ENCODE results near the gene NT5M. TPM values are rescaled to one million over a fixed set of nuclear protein-coding genes. Genes with fewer than 3 reads are reported as not detected.

Gene NT5M
- total RNA-seq, 3 donors from 2014 or later, result 1.7 to 4.5 (median 2.2) TPM

DNA sequence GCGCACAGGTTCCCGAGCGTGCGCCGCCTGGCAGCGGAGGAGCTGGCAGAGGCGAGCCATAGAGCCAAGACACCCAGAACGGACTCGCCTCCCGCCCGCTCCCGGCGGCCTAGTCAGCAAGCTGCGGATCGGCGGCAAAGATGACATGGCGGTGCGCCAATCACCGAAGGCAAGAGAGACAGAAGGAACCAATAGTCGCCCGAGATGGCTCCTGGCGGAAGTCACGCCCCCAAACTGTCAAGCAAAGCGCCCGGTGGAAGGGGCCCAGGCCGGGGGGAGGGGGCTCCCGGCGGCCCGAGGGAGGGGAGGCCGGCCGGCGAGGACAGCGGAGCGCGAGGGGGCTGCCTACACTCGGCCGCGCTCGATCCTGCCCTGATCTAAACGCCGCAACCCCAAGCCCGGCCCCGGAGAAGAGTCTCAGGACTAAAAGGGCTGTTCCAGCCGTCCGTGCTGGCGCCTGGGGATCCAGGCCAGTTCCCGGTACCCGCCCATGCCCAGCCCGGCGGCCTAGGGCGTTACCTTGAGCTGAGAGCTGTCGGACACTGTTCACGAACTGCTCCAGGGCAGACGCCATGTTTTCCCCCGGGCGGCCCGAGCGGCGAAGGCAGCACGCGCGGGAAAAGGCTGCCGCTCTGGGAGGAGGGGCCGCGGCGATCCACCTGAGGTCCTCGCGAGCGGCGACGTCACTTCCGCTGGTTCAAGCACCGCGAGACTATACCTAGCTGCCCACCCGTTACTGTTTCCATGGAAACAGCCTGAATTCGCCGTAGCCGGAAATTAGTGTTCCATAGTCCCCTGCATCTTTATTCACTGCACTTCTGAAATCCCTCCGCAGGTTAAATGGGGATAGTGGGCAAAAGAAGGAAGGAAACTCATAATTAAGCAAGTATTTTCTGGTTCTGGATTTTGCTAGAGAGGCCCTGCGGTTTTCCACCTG, 22.3 kb upstream of the NT5M start, which contains the start of gene COPS3:
Gene COPS3, minus strand, starts transcription at position 634 of the 937 bp plus-strand sequence. Its CDS starts 60 bp downstream, at position 574.
- ATAC-seq, result peak; percentile 97
- peaks cover 4% of the 10 kb centered on the region for H3K36me3 ChIP-seq (ENCODE audit: low read depth)
- TF ChIP-seq, protein P1, sequence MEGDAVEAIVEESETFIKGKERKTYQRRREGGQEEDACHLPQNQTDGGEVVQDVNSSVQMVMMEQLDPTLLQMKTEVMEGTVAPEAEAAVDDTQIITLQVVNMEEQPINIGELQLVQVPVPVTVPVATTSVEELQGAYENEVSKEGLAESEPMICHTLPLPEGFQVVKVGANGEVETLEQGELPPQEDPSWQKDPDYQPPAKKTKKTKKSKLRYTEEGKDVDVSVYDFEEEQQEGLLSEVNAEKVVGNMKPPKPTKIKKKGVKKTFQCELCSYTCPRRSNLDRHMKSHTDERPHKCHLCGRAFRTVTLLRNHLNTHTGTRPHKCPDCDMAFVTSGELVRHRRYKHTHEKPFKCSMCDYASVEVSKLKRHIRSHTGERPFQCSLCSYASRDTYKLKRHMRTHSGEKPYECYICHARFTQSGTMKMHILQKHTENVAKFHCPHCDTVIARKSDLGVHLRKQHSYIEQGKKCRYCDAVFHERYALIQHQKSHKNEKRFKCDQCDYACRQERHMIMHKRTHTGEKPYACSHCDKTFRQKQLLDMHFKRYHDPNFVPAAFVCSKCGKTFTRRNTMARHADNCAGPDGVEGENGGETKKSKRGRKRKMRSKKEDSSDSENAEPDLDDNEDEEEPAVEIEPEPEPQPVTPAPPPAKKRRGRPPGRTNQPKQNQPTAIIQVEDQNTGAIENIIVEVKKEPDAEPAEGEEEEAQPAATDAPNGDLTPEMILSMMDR (IDR thresholded peaks at IDR 0.05), result no peak
- intact Hi-C loops (cut with DNase I, micrococcal nuclease), result no loop called here
- peaks cover 25% of the 10 kb centered on the region for H3K4me1 ChIP-seq (ENCODE audit: low read depth)
- H3K4me3 ChIP-seq, result peak within 1 kb of the TSS; percentile 91
- DNase-seq, result peak; percentile 98 to 99 (median 99)
- H3K9me3 ChIP-seq, result no peaks in the 10 kb centered on the region

DNA sequence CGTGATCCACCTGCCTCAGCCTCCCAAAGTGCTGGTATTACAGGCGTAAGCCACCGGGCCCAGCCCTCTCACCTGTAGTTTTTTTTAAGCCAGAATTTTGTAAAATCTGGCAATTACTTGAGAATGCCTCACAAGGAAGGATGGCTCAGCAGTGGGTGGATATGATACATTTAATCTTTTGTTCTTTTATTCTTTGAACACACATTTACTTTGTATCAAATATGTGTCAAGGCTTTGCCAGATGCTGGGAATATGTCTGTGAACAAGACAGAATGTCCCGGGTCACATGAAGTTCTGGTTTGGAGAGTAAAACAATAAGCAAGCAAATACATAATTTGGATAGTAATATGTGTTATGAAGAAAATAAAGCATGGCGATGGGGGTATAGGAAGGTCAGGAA, 17.2 kb upstream of the NT5M start:
- TF ChIP-seq, protein P1 (IDR thresholded peaks at IDR 0.05), result no peak
- H3K9me3 ChIP-seq, result no peaks in the 10 kb centered on the region
- ATAC-seq (no peak), DNase-seq (no peak)
- intact Hi-C loops (cut with DNase I, micrococcal nuclease), result no loop called here
- no peak overlapping the region for H3K4me3 ChIP-seq
- H3K36me3 ChIP-seq (ENCODE audit: low read depth), result peaks cover 3% of the 10 kb centered on the region
- H3K4me1 ChIP-seq (ENCODE audit: low read depth), result peaks cover 6% of the 10 kb centered on the region

DNA sequence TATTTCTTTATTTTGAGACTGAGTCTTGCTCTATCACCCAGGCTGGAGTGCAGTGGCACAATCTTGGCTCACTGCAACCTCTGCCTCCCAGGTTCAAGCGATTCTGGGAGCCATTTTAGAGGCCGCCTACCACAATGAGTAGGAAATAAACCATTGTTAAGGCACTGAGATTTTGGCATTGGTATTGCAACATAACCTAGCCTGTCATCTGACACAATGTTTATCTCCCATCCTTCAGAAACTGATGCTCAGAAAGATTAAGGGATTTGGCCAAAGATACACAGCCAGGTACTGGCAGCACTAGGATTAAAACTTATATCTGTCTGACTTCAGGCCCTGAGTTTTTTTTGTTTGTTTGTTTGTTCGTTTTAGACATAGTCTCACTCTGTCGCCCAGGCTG, 14.1 kb upstream of the NT5M start:
- H3K9me3 ChIP-seq, result no peaks in the 10 kb centered on the region
- no peaks in the 10 kb centered on the region for H3K36me3 ChIP-seq (ENCODE audit: low read depth)
- TF ChIP-seq, protein P1 (IDR thresholded peaks at IDR 0.05), result no peak
- no peak overlapping the region for H3K4me3 ChIP-seq
- H3K4me1 ChIP-seq (ENCODE audit: low read depth), result no peaks in the 10 kb centered on the region
- DNase-seq, result no peak
- no peak for ATAC-seq
- intact Hi-C loops (cut with DNase I, micrococcal nuclease), result no loop called here

DNA sequence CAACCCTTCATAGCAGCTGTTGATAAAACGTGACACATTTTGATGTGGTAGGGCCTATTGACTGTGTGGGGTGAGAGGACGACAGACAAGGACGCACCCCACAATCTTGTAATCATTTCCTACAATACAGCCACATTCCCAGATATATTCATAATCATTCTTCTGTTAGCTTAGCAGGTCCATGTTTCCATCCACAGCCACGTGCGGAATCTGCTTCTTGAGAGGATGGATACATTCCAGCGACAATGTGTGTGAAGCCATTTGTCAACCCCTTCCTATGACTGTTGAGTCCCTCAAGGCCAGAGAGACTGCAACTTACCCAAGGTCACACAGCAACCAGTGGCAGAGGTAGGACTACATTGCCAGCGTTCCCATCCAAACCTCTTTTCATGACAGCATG, 13.5 kb upstream of the NT5M start:
- intact Hi-C loops (cut with DNase I, micrococcal nuclease), result no loop called here
- ATAC-seq, result no peak
- no peaks in the 10 kb centered on the region for H3K9me3 ChIP-seq
- H3K4me1 ChIP-seq (ENCODE audit: low read depth), result no peaks in the 10 kb centered on the region
- H3K36me3 ChIP-seq (ENCODE audit: low read depth), result no peaks in the 10 kb centered on the region
- H3K4me3 ChIP-seq, result no peak overlapping the region
- no peak for DNase-seq
- TF ChIP-seq, protein P1 (IDR thresholded peaks at IDR 0.05), result no peak

DNA sequence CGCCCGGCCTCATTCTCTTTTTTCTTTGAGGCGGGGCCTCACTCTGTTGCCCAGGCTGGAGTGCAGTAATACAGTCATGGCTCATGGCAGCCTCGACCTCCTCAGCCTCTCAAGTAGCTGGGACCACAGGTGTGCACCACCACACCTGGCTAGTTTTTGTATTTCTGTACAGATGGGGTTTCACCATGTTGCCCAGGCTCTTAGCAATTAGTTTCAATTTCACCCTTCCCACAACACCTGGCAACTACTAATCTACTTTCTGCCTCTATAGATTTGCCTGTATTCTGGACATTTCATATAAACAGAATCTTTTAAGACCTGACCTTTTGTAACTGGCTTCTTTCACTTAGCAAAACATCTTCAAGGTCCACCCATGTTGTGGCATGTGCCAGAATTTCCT, 8.0 kb upstream of the NT5M start:
- ATAC-seq, result no peak
- no peaks in the 10 kb centered on the region for H3K9me3 ChIP-seq
- H3K4me3 ChIP-seq, result no peak overlapping the region
- H3K36me3 ChIP-seq (ENCODE audit: low read depth), result no peaks in the 10 kb centered on the region
- no peak for DNase-seq
- TF ChIP-seq, protein P1 (IDR thresholded peaks at IDR 0.05), result no peak
- intact Hi-C loops (cut with DNase I, micrococcal nuclease), result no loop called here
- no peaks in the 10 kb centered on the region for H3K4me1 ChIP-seq (ENCODE audit: low read depth)

Data from mucosa of descending colon (tissue), 3 donors.